Measurements from ENCODE around the gene BACE2. TPM values are rescaled to one million over a fixed set of nuclear protein-coding genes. Genes with fewer than 3 reads are reported as not detected.

The BACE2 gene
- total and polyA plus RNA-seq, 4 donors, result 1.7 to 16.7 (median 5.6) TPM

DNA sequence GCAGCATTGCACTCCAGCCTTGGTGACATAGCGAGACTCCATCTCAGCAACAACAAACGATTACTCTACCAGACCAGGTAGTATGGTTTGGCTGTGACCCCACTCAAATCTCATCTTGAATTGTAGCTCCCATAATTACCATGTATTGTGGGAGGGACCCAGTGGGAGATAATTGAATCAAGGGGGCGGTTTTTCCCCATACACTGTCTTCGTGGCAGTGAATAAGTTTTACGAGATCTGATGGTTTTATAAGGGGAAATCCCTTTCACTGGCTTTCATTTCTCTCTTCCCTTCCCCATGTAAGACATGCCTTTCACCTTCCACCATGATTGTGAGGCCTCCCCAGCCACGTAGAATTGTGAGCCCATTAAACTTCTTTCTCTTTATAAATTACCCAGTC is 66.0 kb downstream of the BACE2 start:
- H3K9ac ChIP-seq (ENCODE audit: low read depth in 1 of 2, low read length in 2 of 2), result no peak overlapping the region
- no peak for DNase-seq (ENCODE audit: low spot score)
- TF ChIP-seq MAX (IDR thresholded peaks at IDR 0.05) (no peak), GABPA (IDR thresholded peaks at IDR 0.05 in 1 of 2, conservative IDR thresholded peaks at IDR 0.05 in 1 of 2) (no peak), SP1 (IDR thresholded peaks at IDR 0.05) (no peak), FOXA2 (IDR thresholded peaks at IDR 0.05) (no peak), NR2F2 (IDR thresholded peaks at IDR 0.05) (no peak), JUND (IDR thresholded peaks at IDR 0.05) (no peak), CTCF (IDR thresholded peaks at IDR 0.05; ENCODE audit: low read depth, low read length, missing input control) (no peak), ZBTB33 (IDR thresholded peaks at IDR 0.05) (no peak), RAD21 (IDR thresholded peaks at IDR 0.05) (no peak), EGR1 (IDR thresholded peaks at IDR 0.05; ENCODE audit: low read depth in 2 of 2) (no peak), FOXA1 (IDR thresholded peaks at IDR 0.05) (no peak), HNF4A (conservative IDR thresholded peaks at IDR 0.05) (no peak), HNF4G (IDR thresholded peaks at IDR 0.05) (no peak), TAF1 (conservative IDR thresholded peaks at IDR 0.05) (no peak), YY1 (IDR thresholded peaks at IDR 0.05) (no peak), RXRA (IDR thresholded peaks at IDR 0.05) (no peak)
- TF ChIP-seq, protein P1, sequence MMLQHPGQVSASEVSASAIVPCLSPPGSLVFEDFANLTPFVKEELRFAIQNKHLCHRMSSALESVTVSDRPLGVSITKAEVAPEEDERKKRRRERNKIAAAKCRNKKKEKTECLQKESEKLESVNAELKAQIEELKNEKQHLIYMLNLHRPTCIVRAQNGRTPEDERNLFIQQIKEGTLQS (IDR thresholded peaks at IDR 0.05), result no peak
- TF ChIP-seq, protein P2, sequence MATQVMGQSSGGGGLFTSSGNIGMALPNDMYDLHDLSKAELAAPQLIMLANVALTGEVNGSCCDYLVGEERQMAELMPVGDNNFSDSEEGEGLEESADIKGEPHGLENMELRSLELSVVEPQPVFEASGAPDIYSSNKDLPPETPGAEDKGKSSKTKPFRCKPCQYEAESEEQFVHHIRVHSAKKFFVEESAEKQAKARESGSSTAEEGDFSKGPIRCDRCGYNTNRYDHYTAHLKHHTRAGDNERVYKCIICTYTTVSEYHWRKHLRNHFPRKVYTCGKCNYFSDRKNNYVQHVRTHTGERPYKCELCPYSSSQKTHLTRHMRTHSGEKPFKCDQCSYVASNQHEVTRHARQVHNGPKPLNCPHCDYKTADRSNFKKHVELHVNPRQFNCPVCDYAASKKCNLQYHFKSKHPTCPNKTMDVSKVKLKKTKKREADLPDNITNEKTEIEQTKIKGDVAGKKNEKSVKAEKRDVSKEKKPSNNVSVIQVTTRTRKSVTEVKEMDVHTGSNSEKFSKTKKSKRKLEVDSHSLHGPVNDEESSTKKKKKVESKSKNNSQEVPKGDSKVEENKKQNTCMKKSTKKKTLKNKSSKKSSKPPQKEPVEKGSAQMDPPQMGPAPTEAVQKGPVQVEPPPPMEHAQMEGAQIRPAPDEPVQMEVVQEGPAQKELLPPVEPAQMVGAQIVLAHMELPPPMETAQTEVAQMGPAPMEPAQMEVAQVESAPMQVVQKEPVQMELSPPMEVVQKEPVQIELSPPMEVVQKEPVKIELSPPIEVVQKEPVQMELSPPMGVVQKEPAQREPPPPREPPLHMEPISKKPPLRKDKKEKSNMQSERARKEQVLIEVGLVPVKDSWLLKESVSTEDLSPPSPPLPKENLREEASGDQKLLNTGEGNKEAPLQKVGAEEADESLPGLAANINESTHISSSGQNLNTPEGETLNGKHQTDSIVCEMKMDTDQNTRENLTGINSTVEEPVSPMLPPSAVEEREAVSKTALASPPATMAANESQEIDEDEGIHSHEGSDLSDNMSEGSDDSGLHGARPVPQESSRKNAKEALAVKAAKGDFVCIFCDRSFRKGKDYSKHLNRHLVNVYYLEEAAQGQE (IDR thresholded peaks at IDR 0.05), result no peak
- H3K4me1 ChIP-seq (ENCODE audit: control insufficient read depth in 4 of 4, insufficient read depth in 4 of 4, low read length in 3 of 4), result no peaks in the 10 kb centered on the region
- no peaks in the 10 kb centered on the region for H3K9me3 ChIP-seq (ENCODE audit: control insufficient read depth in 4 of 4, low read length in 3 of 4)
- no peak overlapping the region for H3K4me3 ChIP-seq (ENCODE audit: low read depth in 1 of 3, low read length in 3 of 3)
- no peak overlapping the region for H3K27ac ChIP-seq (ENCODE audit: low read depth in 1 of 2, low read length in 2 of 2)
- H3K27me3 ChIP-seq (ENCODE audit: control insufficient read depth in 4 of 4, insufficient read depth in 4 of 4, low read length in 3 of 4), result no peaks in the 10 kb centered on the region
- no peaks in the 10 kb centered on the region for H3K36me3 ChIP-seq (ENCODE audit: control insufficient read depth in 4 of 4, insufficient read depth in 3 of 4, low read depth in 1 of 4, low read length in 3 of 4)
- WGBS, result 77% methylated on average over 6 of the region's 6 CpGs

Measured in liver (tissue), 9 donors.